Lung (tissue), 12 donors: Measurements from ENCODE around the gene ASPDH. TPM values are rescaled to one million over a fixed set of nuclear protein-coding genes. Genes with fewer than 3 reads are reported as not detected.

Source experiments
- ATAC-seq: fragments of 200-7000 bp; cut with Tn5 transposase; one replicate; pipeline ENCODE4 v1.9.1; 2020; ENCODE audit warnings: moderate number of reproducible peaks; ENCODE audit not compliant: insufficient read depth, low FRiP score
- DNase-seq, 3 donors: peaks; one replicate each; pipeline ENCODE4 v3.0.0-alpha.2; 2013 to 2017
- H3K27ac ChIP-seq, 2 donors: one replicate each; pipeline ENCODE4 v1.5.1; 2013; ENCODE audit warnings: mild to moderate bottlenecking in 2 of 2, moderate library complexity in 2 of 2, control low read depth in 1 of 2, inconsistent platforms in 1 of 2, low read depth in 1 of 2, low read length in 1 of 2
- H3K27me3 ChIP-seq, 3 donors: one replicate each; pipeline ENCODE4 v1.5.1; 2013; ENCODE audit warnings: low read length in 2 of 3; ENCODE audit not compliant: control insufficient read depth in 3 of 3, insufficient read depth in 3 of 3
- H3K36me3 ChIP-seq, 4 donors: one replicate each; pipeline ENCODE4 v1.5.1; 2013; ENCODE audit warnings: low read length in 4 of 4, mild to moderate bottlenecking in 1 of 4, moderate library complexity in 1 of 4; ENCODE audit not compliant: control insufficient read depth in 4 of 4, insufficient read depth in 4 of 4
- H3K4me1 ChIP-seq, 5 donors: one replicate each; pipeline ENCODE4 v1.5.1; 2013; ENCODE audit warnings: low read length in 5 of 5, mild to moderate bottlenecking in 2 of 5, moderate library complexity in 1 of 5; ENCODE audit not compliant: control insufficient read depth in 5 of 5, insufficient read depth in 5 of 5
- H3K4me3 ChIP-seq: one replicate; pipeline ENCODE4 v1.5.1; 2013; ENCODE audit warnings: mild to moderate bottlenecking, control low read depth, moderate library complexity
- H3K9ac ChIP-seq, 2 donors: one replicate each; pipeline ENCODE4 v1.5.1; 2013; ENCODE audit warnings: low read length in 2 of 2, control low read depth in 1 of 2; ENCODE audit not compliant: insufficient read depth in 1 of 2
- H3K9me3 ChIP-seq, 4 donors: one replicate each; pipeline ENCODE4 v1.5.1; 2013; ENCODE audit warnings: low read length in 3 of 4, mild to moderate bottlenecking in 1 of 4, moderate library complexity in 1 of 4; ENCODE audit not compliant: control insufficient read depth in 4 of 4, insufficient read depth in 3 of 4
- CTCF ChIP-seq: IDR thresholded peaks from 2 replicates; pipeline ENCODE4 v1.5.1; 2012; ENCODE audit warnings: mild to moderate bottlenecking; ENCODE audit errors: control extremely low read depth, extremely low read depth
- WGBS, 2 donors: extraction: QIAGEN DNeasy Blood & Tissue Kit; methylation state at CpG; one replicate each; pipeline ENCODE4 v1.1.7; 2013; 5-methylcytosine and 5-hydroxymethylcytosine counted together
- polyA plus RNA-seq, 2 donors: library from polyadenylated mRNA; stranded (reverse); fragments of 200-250 nt; gene quantifications; one replicate each; pipeline ENCODE4 v1.2.1, GENCODE V29; 2013
- total RNA-seq, 2 donors: library from RNA; depleted of rRNA in 1 of 2; stranded (reverse); fragments of >200 nt in 1 of 2; gene quantifications; one replicate each; pipeline ENCODE4 v1.2.1, GENCODE V29; 2014 to 2021
- donor health status: control.
- donor health status: control.
- donor health status: Bipolar disorder and iron deficiency.
- donor health status: healthy.
- donor health status: DM: yes; HTN: yes; CAD: no.

ASPDH gene
- total and polyA plus RNA-seq, 4 donors: not detected

DNA sequence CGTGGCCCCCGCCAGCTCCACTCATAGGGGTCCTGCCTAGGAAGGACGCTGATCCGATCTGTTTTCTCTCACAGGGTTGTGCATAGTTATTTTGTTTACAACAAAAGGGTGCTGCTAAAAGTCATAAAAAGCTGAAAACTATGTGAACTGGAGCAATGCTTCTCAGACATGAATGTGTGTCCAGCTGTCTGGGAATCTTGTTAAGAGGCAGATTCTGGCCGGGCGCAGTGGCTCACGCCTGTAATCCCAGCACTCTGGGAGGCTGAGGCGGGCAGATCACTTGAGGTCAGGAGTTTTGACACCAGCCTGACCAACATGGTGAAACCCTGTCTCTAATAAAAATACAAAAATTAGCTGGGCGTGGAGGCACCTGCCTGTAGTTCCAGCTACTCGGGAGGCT is 45.9 kb upstream of the ASPDH start:
- no peak for TF ChIP-seq CTCF
- Histone ChIP-seq H3K27ac (no peak overlapping the region), H3K4me1 (peaks cover 0 to 7% (median 0%) of the 10 kb centered on the region in 5 donors), H3K9ac (no peak overlapping the region), H3K9me3 (peaks cover 0 to 2% (median 0%) of the 10 kb centered on the region in 4 donors), H3K36me3 (no peaks in the 10 kb centered on the region), H3K4me3 (no peak overlapping the region), H3K27me3 (peaks cover 3 to 16% (median 4%) of the 10 kb centered on the region in 3 donors)
- WGBS, 2 donors: 63 to 76% methylated on average over 10 of the region's 10 CpGs
- ATAC-seq: no peak
- no peak for DNase-seq

DNA sequence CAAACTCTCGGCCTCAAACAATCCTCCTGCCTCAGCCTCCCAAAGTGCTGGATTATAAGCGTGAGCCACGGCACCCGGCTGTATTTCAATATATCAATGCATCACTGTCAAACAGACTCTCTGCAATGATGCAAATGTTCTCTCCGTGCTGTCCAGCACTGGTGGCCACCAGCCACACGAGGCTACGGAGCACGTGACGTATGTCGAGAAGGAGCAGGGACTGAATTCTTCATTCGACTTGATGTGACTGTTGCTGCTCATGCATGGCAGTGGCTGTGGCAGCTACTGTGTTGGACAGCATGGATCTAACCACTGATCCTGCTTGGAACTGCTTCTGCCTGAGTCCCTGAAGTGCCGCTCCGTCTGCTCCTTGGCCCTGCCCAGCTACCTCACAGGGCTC is 44.7 kb upstream of the ASPDH start:
- Histone ChIP-seq H3K9me3 (no peaks in the 10 kb centered on the region), H3K27ac (no peak overlapping the region), H3K36me3 (no peaks in the 10 kb centered on the region), H3K4me1 (peaks cover 0 to 7% (median 0%) of the 10 kb centered on the region in 5 donors), H3K9ac (no peak overlapping the region), H3K27me3 (peaks cover 3 to 6% (median 4%) of the 10 kb centered on the region in 3 donors), H3K4me3 (no peak overlapping the region)
- DNase-seq (no peak), ATAC-seq (no peak)
- TF ChIP-seq CTCF: no peak
- WGBS, 2 donors: 88 to 89% methylated on average over 13 of the region's 13 CpGs

GRCh38 chr19:50558039-50558438 is 44.3 kb upstream of the ASPDH start:
- Histone ChIP-seq H3K9me3 (peaks cover 0 to 2% (median 0%) of the 10 kb centered on the region in 4 donors), H3K9ac (no peak overlapping the region), H3K4me3 (no peak overlapping the region), H3K27me3 (peaks cover 3 to 4% (median 3%) of the 10 kb centered on the region in 3 donors), H3K36me3 (no peaks in the 10 kb centered on the region), H3K27ac (no peak overlapping the region), H3K4me1 (peaks cover 0 to 7% (median 0%) of the 10 kb centered on the region in 5 donors)
- no peak for DNase-seq
- ATAC-seq: no peak
- TF ChIP-seq CTCF: no peak
- 89 to 96% methylated on average over 4 of the region's 4 CpGs for WGBS, 2 donors
